ENCODE data around the gene PLBD2. TPM values are rescaled to one million over a fixed set of nuclear protein-coding genes. Genes with fewer than 3 reads are reported as not detected.

The PLBD2 gene
- polyA plus RNA-seq, 1 donor, result 12.6 TPM

Other genes with a start within 250 kb of the PLBD2 start
- not detected for gene RASAL1, start 222.8 kb upstream of the PLBD2 start, polyA plus RNA-seq (ENCODE audit: insufficient read length)
- 0.13 TPM for gene CFAP73, start 208.9 kb upstream of the PLBD2 start, polyA plus RNA-seq (ENCODE audit: insufficient read length)
- gene DDX54, start 173.1 kb upstream of the PLBD2 start, polyA plus RNA-seq (ENCODE audit: insufficient read length), result 64.8 TPM
- gene RITA1, start 172.9 kb upstream of the PLBD2 start, polyA plus RNA-seq (ENCODE audit: insufficient read length), result 10.4 TPM
- 36.9 TPM for gene TPCN1, start 137.1 kb upstream of the PLBD2 start, polyA plus RNA-seq (ENCODE audit: insufficient read length)
- gene SLC8B1, start 23.5 kb upstream of the PLBD2 start, polyA plus RNA-seq (ENCODE audit: insufficient read length), result 16.2 TPM
- gene SDS, start 45.3 kb downstream of the PLBD2 start, polyA plus RNA-seq (ENCODE audit: insufficient read length), result 0.20 TPM
- 1.3 TPM for gene SDSL, start 63.8 kb downstream of the PLBD2 start, polyA plus RNA-seq (ENCODE audit: insufficient read length)
- not detected for gene LHX5, start 113.3 kb downstream of the PLBD2 start, polyA plus RNA-seq (ENCODE audit: insufficient read length)